Chondrocyte (in vitro differentiated cells): ENCODE measurements around the gene PGC. TPM values are rescaled to one million over a fixed set of nuclear protein-coding genes. Genes with fewer than 3 reads are reported as not detected.

Experiments used
- DNase-seq: peaks from one replicate; pipeline ENCODE4 v3.0.0; 2021; ENCODE audit warnings: mixed read lengths, low spot score
- H3K27ac Mint-ChIP-seq: one replicate; pipeline ENCODE4 v1.8.0; 2021; ENCODE audit warnings: mild to moderate bottlenecking, moderate library complexity, mixed read lengths; ENCODE audit not compliant: unreplicated experiment
- H3K27me3 Mint-ChIP-seq: 2 replicates; pipeline ENCODE4 v1.8.0; 2021; ENCODE audit warnings: low read depth, mixed read lengths
- H3K36me3 Mint-ChIP-seq: 2 replicates; pipeline ENCODE4 v1.8.0; 2021; ENCODE audit warnings: low read depth, mixed read lengths
- H3K4me1 Mint-ChIP-seq: 2 replicates; pipeline ENCODE4 v1.8.0; 2021; ENCODE audit warnings: low read depth, mild to moderate bottlenecking, mixed read lengths
- H3K4me3 Mint-ChIP-seq: one replicate; pipeline ENCODE4 v1.8.0; 2021; ENCODE audit warnings: mild to moderate bottlenecking, moderate library complexity, mixed read lengths; ENCODE audit not compliant: unreplicated experiment
- H3K9me3 Mint-ChIP-seq: 2 replicates; pipeline ENCODE4 v1.8.0; 2021; ENCODE audit warnings: low read depth, mixed read lengths
- CTCF ChIP-seq: fragments of 200-600 bp; sonication (generic); IDR thresholded peaks from 2 replicates; pipeline ENCODE4 v1.5.0; 2021; ENCODE audit warnings: antibody characterized with exemption, mild to moderate bottlenecking, moderate library complexity
- total RNA-seq: library from RNA; stranded (reverse); gene quantifications from 3 replicates; pipeline ENCODE4 v1.2.1, GENCODE V29; 2021

The PGC gene
- total RNA-seq, 1 donor from 2014 or later, result not detected

- no peaks in the 10 kb centered on the region for H3K27me3 Mint-ChIP-seq
- H3K9me3 Mint-ChIP-seq, result no peaks in the 10 kb centered on the region
- peaks cover 20% of the 10 kb centered on the region for H3K4me1 Mint-ChIP-seq
- H3K4me3 Mint-ChIP-seq, result peak overlapping the region; percentile 89
- no peak for DNase-seq
- peaks cover under 1% of the 10 kb centered on the region for H3K36me3 Mint-ChIP-seq
- no peak for TF ChIP-seq CTCF
- no peak overlapping the region for H3K27ac Mint-ChIP-seq
These were observed 42.2 kb upstream of the PGC start for GRCh38 chr6:41789390-41789724.

- no peaks in the 10 kb centered on the region for H3K9me3 Mint-ChIP-seq
These were observed 40.2 kb upstream of the PGC start, which contains the start of gene TOMM6 for GRCh38 chr6:41787219-41787917. TOMM6 (plus strand) TSS chr6:41787694; CDS start chr6:41787698, 4 bp downstream.

GRCh38 chr6:41786451-41787218, 39.4 kb upstream of the PGC start:
- Mint-ChIP-seq H3K4me1 (peaks cover 18% of the 10 kb centered on the region), H3K4me3 (peak overlapping the region; percentile 89), H3K27ac (peak overlapping the region; percentile 98), H3K27me3 (no peaks in the 10 kb centered on the region), H3K9me3 (no peaks in the 10 kb centered on the region), H3K36me3 (peaks cover 3% of the 10 kb centered on the region)
- peak; percentile 92 for DNase-seq
- TF ChIP-seq CTCF, result peak; percentile 81

More at GRCh38 chr6:41787219-41787917, 40.2 kb upstream of the PGC start, which contains the start of gene TOMM6:
- peaks cover 20% of the 10 kb centered on the region for H3K4me1 Mint-ChIP-seq
- TF ChIP-seq CTCF, result peak; percentile 88
- peaks cover 3% of the 10 kb centered on the region for H3K36me3 Mint-ChIP-seq
- DNase-seq, result peak; percentile 98
- H3K27me3 Mint-ChIP-seq, result no peaks in the 10 kb centered on the region
- H3K4me3 Mint-ChIP-seq, result peak within 1 kb of the TSS; percentile 89
- peak within 1 kb of the TSS; percentile 98 for H3K27ac Mint-ChIP-seq

GRCh38 chr6:41785689-41786450, 38.7 kb upstream of the PGC start:
- peak overlapping the region; percentile 41 for H3K27ac Mint-ChIP-seq
- H3K36me3 Mint-ChIP-seq, result peaks cover 3% of the 10 kb centered on the region
- DNase-seq, result peak; percentile 83
- H3K4me1 Mint-ChIP-seq, result peaks cover 26% of the 10 kb centered on the region
- peak overlapping the region; percentile 89 for H3K4me3 Mint-ChIP-seq
- TF ChIP-seq CTCF, result no peak
- no peaks in the 10 kb centered on the region for H3K27me3 Mint-ChIP-seq
- no peaks in the 10 kb centered on the region for H3K9me3 Mint-ChIP-seq

GRCh38 chr6:41785254-41785653, 38.1 kb upstream of the PGC start:
- H3K36me3 Mint-ChIP-seq, result peaks cover 3% of the 10 kb centered on the region
- no peak for TF ChIP-seq CTCF
- no peaks in the 10 kb centered on the region for H3K27me3 Mint-ChIP-seq
- no peak overlapping the region for H3K4me3 Mint-ChIP-seq
- H3K9me3 Mint-ChIP-seq, result no peaks in the 10 kb centered on the region
- peaks cover 26% of the 10 kb centered on the region for H3K4me1 Mint-ChIP-seq
- H3K27ac Mint-ChIP-seq, result no peak overlapping the region
- DNase-seq, result peak; percentile 60
